Measurements from ENCODE around the gene NEDD9.

Gene NEDD9

GRCh38 chr6:11219400-11219834 lies 13.1 kb downstream of the NEDD9 start:
- Histone ChIP-seq H3K9me2 (ENCODE audit: low read depth, low read length) (no peaks in the 10 kb centered on the region), H4K20me1 (ENCODE audit: insufficient read depth, low read length) (no peaks in the 10 kb centered on the region), H2AFZ (ENCODE audit: low read length) (no peak overlapping the region), H3K4me1 (ENCODE audit: insufficient read depth, low read length, severe bottlenecking) (no peaks in the 10 kb centered on the region), H3F3A (ENCODE audit: insufficient read depth, low read length) (no peaks in the 10 kb centered on the region), H3K4me2 (ENCODE audit: low read length) (no peak overlapping the region), H3K27ac (ENCODE audit: low read depth, low read length, poor library complexity, severe bottlenecking) (no peak overlapping the region), H3K36me3 (ENCODE audit: insufficient read depth, low read length) (no peaks in the 10 kb centered on the region), H3K9ac (ENCODE audit: low read length) (no peak overlapping the region), H3K4me3 (ENCODE audit: low read depth, low read length, poor library complexity, severe bottlenecking) (no peak overlapping the region), H3K27me3 (ENCODE audit: insufficient read depth, low read length) (no peaks in the 10 kb centered on the region), H3K79me2 (ENCODE audit: insufficient read depth, low read length) (no peaks in the 10 kb centered on the region), H3K9me3 (ENCODE audit: low read length) (peaks cover under 1% of the 10 kb centered on the region; the same call in 1 of the 2 replicates)
- TF ChIP-seq CTCF (IDR thresholded peaks at IDR 0.05; ENCODE audit: low read length) (no peak), EZH2 (IDR thresholded peaks at IDR 0.05; ENCODE audit: borderline replicate concordance, low read length) (no peak)

DNA sequence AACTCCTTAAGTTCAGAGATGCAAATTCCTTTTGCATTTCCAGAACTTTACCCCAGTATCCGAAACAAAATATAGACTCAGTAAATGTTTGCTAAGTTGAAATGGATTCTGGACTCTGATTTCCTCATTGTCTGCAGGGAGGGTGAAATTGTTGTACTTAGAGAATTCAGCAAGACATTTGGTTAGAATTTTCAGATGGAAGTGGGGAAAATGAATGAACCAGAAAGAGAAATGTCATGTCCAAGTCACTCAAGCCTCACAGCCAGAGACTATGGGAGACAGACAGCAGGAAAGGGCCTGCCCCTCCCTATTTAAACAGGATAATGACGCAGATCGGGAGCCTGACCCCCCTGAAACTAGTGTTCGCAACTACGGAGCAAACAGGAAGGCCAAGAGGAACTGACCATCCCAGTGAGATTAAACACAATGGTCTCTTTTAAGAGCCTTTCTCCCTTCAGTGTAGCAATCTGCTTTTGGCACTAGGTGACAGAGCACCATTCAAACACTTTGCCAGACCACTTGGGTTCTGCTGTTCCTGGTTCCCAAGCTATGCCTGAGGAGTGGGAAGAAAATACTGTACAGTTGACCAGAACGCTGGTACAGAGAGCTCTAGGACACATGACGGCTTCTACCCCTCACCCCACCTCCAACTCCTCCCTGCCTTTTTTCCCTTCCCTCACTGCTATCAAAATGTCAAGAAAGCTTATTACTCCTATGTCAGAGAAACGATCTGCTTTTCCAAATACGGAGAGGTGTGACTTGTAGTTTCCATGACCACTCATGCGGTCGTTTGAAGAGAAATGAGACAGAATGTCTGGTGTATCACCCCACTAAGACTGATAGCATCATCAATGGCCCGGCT lies 13.7 kb downstream of the NEDD9 start:
- Histone ChIP-seq H2AFZ (ENCODE audit: low read length) (no peak overlapping the region), H3K27me3 (ENCODE audit: insufficient read depth, low read length) (no peaks in the 10 kb centered on the region), H3K9me2 (ENCODE audit: low read depth, low read length) (no peaks in the 10 kb centered on the region), H3K36me3 (ENCODE audit: insufficient read depth, low read length) (no peaks in the 10 kb centered on the region), H3K27ac (ENCODE audit: low read depth, low read length, poor library complexity, severe bottlenecking) (no peak overlapping the region), H3K9ac (ENCODE audit: low read length) (no peak overlapping the region), H3K9me3 (ENCODE audit: low read length) (no peaks in the 10 kb centered on the region), H3K79me2 (ENCODE audit: insufficient read depth, low read length) (no peaks in the 10 kb centered on the region), H3K4me1 (ENCODE audit: insufficient read depth, low read length, severe bottlenecking) (no peaks in the 10 kb centered on the region), H3K4me2 (ENCODE audit: low read length) (no peak overlapping the region), H3K4me3 (ENCODE audit: low read depth, low read length, poor library complexity, severe bottlenecking) (no peak overlapping the region), H4K20me1 (ENCODE audit: insufficient read depth, low read length) (no peaks in the 10 kb centered on the region), H3F3A (ENCODE audit: insufficient read depth, low read length) (no peaks in the 10 kb centered on the region)
- TF ChIP-seq EZH2 (IDR thresholded peaks at IDR 0.05; ENCODE audit: borderline replicate concordance, low read length), result no peak
- TF ChIP-seq CTCF (IDR thresholded peaks at IDR 0.05; ENCODE audit: low read length), result no peak

DNA sequence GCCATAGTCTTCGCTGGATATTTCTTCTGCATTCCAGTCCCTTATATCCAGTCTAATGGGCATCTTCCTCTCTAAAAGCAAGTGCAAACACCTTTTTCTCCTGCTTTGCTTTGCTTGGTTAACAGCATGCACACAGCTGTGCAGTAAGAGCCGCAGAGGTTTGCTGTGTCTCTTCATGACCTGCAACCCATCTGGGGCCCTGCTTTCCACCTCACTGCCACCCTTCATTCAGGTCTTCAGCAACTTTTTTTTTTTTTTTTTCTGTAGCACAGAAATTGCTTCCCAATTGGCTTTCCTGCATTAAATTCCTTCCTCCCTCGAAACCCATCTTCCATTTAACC lies 14.4 kb downstream of the NEDD9 start:
- H4K20me1 ChIP-seq (ENCODE audit: insufficient read depth, low read length), result no peaks in the 10 kb centered on the region
- H3K36me3 ChIP-seq (ENCODE audit: insufficient read depth, low read length), result 0 out of 2 replicates have a peak, but pooled peaks cover 5% of the 10 kb centered on the region
- H3K4me3 ChIP-seq (ENCODE audit: low read depth, low read length, poor library complexity, severe bottlenecking), result no peak overlapping the region
- no peaks in the 10 kb centered on the region for H3F3A ChIP-seq (ENCODE audit: insufficient read depth, low read length)
- H3K27me3 ChIP-seq (ENCODE audit: insufficient read depth, low read length), result no peaks in the 10 kb centered on the region
- H3K4me1 ChIP-seq (ENCODE audit: insufficient read depth, low read length, severe bottlenecking), result no peaks in the 10 kb centered on the region
- H3K9me3 ChIP-seq (ENCODE audit: low read length), result no peaks in the 10 kb centered on the region
- H3K9me2 ChIP-seq (ENCODE audit: low read depth, low read length), result no peaks in the 10 kb centered on the region
- no peak overlapping the region for H3K9ac ChIP-seq (ENCODE audit: low read length)
- H2AFZ ChIP-seq (ENCODE audit: low read length), result no peak overlapping the region
- H3K27ac ChIP-seq (ENCODE audit: low read depth, low read length, poor library complexity, severe bottlenecking), result no peak overlapping the region
- H3K4me2 ChIP-seq (ENCODE audit: low read length), result no peak overlapping the region
- H3K79me2 ChIP-seq (ENCODE audit: insufficient read depth, low read length), result no peaks in the 10 kb centered on the region
- no peak for TF ChIP-seq EZH2 (IDR thresholded peaks at IDR 0.05; ENCODE audit: borderline replicate concordance, low read length)

Measured in OCI-LY1 (cell line).